Measurements from ENCODE around the gene PSMD1. TPM values are rescaled to one million over a fixed set of nuclear protein-coding genes. Genes with fewer than 3 reads are reported as not detected.
"Not testable (repeated sequence)": the region's sequence is repeated elsewhere in the genome, so short reads cannot be mapped to it uniquely, and the experiment has no call there.

PSMD1 gene
- total RNA-seq, 1 donor from 2014 or later: 91.6 TPM

DNA sequence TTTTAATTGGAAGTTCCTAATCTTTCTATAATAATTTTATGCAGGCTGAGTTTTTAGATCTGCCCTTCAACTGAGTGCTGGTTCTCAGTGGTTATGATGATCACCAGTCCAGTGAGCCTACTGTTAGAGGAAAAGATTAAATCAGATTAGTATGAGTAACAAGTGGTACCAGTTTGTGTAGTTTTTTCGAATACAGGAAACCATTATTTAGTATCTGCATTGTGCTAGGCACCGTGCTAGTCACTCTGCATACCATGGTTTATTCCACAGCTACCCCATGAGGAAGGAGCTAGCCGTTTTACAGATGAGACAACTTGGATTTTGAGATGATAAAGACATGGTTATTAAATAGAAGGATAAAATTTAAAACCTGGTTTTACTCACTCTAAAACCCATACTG is 6.1 kb downstream of the PSMD1 start:
- H3K9me3 Mint-ChIP-seq: no peaks in the 10 kb centered on the region
- no peak overlapping the region for H3K27ac Mint-ChIP-seq
- H3K27me3 Mint-ChIP-seq: no peaks in the 10 kb centered on the region
- H3K4me1 Mint-ChIP-seq (ENCODE audit: unreplicated experiment): peaks cover 25% of the 10 kb centered on the region
- no peak overlapping the region for H3K4me3 Mint-ChIP-seq
- TF ChIP-seq, protein P1, sequence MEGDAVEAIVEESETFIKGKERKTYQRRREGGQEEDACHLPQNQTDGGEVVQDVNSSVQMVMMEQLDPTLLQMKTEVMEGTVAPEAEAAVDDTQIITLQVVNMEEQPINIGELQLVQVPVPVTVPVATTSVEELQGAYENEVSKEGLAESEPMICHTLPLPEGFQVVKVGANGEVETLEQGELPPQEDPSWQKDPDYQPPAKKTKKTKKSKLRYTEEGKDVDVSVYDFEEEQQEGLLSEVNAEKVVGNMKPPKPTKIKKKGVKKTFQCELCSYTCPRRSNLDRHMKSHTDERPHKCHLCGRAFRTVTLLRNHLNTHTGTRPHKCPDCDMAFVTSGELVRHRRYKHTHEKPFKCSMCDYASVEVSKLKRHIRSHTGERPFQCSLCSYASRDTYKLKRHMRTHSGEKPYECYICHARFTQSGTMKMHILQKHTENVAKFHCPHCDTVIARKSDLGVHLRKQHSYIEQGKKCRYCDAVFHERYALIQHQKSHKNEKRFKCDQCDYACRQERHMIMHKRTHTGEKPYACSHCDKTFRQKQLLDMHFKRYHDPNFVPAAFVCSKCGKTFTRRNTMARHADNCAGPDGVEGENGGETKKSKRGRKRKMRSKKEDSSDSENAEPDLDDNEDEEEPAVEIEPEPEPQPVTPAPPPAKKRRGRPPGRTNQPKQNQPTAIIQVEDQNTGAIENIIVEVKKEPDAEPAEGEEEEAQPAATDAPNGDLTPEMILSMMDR (conservative IDR thresholded peaks at IDR 0.05): no peak
- DNase-seq (ENCODE audit: extremely low spot score, unreplicated experiment): no peak
- peaks cover 9% of the 10 kb centered on the region for H3K36me3 Mint-ChIP-seq

DNA sequence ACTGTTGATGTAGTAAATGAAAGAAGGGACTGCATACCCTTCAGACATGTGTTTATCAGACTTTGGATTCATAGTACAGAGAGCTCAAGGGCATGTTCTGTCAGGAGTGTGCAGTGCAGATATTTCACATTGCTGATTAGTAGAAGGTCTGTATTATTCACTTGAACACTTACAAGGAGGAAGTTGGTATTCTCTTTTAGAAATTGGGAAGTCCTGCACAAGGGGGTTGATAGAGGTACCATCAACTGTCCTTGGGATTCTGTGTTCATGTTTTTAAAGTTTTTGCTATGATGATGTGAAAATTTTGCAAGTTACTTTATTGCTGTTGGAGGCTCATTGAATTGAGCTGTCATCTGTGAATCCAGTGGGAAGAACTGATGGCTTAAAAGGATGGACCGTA is 6.7 kb downstream of the PSMD1 start:
- Mint-ChIP-seq H3K4me1 (ENCODE audit: unreplicated experiment) (peaks cover 20% of the 10 kb centered on the region), H3K9me3 (no peaks in the 10 kb centered on the region), H3K4me3 (no peak overlapping the region), H3K36me3 (peaks cover 15% of the 10 kb centered on the region), H3K27ac (no peak overlapping the region), H3K27me3 (no peaks in the 10 kb centered on the region)
- TF ChIP-seq, protein P1 (conservative IDR thresholded peaks at IDR 0.05): no peak
- no peak for DNase-seq (ENCODE audit: extremely low spot score, unreplicated experiment)

DNA sequence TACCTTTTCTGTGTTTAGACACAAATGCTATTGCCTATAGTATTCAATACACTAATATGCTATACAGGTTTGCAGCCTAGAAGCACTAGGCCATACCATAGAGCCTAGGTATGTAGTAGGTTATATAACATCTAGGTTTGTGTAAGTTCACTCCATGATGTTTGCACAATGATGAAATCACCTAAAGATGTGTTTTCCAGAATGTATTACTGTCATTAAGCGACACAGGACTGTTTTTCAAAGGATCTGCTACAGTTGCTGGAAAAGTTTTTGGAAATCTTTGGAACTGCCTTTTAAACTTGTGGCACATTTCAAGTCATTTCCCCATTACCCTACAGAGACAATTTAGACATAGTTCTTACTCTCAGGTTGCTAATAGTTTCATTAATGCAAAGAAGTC is 9.3 kb downstream of the PSMD1 start:
- H3K27me3 Mint-ChIP-seq: no peaks in the 10 kb centered on the region
- TF ChIP-seq, protein P1 (conservative IDR thresholded peaks at IDR 0.05): no peak
- H3K4me1 Mint-ChIP-seq (ENCODE audit: unreplicated experiment): no peaks in the 10 kb centered on the region
- H3K4me3 Mint-ChIP-seq: no peak overlapping the region
- no peak for DNase-seq (ENCODE audit: extremely low spot score, unreplicated experiment)
- no peaks in the 10 kb centered on the region for H3K9me3 Mint-ChIP-seq
- H3K27ac Mint-ChIP-seq: no peak overlapping the region
- peaks cover 19% of the 10 kb centered on the region for H3K36me3 Mint-ChIP-seq

DNA sequence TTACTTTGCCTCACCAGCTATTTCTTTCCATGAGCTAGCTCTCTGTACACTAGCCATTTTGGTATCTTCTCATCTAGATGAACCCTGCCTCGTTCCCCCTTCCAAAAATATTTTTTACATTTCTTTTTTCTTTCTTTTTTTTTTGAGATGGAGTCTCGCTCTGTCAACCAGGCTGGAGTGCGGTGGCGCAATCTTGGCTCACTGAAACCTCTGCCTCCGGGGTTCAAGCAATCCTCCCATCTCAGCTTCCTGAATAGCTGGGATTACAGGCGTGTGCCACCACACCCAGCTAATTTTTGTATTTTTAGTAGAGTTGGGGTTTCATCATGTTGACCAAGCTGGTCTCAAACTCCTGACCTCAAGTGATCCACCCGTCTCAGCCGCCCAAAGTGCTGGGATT is 10.9 kb downstream of the PSMD1 start:
- not testable (repeated sequence) for H3K9me3 Mint-ChIP-seq; H3K4me3 Mint-ChIP-seq; H3K27ac Mint-ChIP-seq; H3K4me1 Mint-ChIP-seq (ENCODE audit: unreplicated experiment); H3K27me3 Mint-ChIP-seq; DNase-seq (ENCODE audit: extremely low spot score, unreplicated experiment)
- peaks cover 19% of the 10 kb centered on the region for H3K36me3 Mint-ChIP-seq

DNA sequence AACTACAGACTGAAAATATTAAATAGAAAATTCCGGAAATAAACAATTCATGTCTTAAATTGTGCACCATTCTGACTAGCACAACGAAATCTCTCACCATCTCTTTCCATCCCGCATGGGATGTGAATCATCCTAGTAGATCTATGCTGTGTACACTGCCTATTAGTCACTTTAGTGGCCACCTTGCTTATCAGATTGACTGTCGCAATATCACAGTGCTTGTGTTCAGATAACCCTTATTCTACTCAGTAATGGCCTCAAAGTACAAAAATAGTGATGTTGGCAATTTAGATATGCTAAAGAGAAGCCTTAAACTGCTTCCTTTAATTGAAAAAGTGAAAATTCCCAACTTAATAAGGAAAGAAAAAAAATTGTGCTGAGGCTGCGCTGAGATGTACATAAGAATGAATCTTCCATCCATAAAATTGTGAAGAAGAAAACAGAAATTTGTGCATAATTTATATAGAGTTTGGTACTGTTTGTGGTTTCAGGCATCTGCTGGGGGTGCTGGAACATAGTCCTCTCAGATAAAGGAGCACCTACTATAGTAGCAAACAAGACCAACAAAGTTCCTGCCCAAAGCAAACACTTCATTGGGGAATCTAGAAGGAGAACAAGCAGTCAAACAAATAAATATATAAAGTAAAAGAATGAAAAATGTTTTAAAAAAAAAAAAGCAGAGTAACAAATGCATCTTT is 12.0 kb downstream of the PSMD1 start:
- TF ChIP-seq, protein P1 (conservative IDR thresholded peaks at IDR 0.05): no peak
- Mint-ChIP-seq H3K27ac (no peak overlapping the region), H3K9me3 (no peaks in the 10 kb centered on the region), H3K4me1 (ENCODE audit: unreplicated experiment) (no peaks in the 10 kb centered on the region), H3K4me3 (no peak overlapping the region), H3K27me3 (no peaks in the 10 kb centered on the region), H3K36me3 (peaks cover 18% of the 10 kb centered on the region)
- no peak for DNase-seq (ENCODE audit: extremely low spot score, unreplicated experiment)

DNA sequence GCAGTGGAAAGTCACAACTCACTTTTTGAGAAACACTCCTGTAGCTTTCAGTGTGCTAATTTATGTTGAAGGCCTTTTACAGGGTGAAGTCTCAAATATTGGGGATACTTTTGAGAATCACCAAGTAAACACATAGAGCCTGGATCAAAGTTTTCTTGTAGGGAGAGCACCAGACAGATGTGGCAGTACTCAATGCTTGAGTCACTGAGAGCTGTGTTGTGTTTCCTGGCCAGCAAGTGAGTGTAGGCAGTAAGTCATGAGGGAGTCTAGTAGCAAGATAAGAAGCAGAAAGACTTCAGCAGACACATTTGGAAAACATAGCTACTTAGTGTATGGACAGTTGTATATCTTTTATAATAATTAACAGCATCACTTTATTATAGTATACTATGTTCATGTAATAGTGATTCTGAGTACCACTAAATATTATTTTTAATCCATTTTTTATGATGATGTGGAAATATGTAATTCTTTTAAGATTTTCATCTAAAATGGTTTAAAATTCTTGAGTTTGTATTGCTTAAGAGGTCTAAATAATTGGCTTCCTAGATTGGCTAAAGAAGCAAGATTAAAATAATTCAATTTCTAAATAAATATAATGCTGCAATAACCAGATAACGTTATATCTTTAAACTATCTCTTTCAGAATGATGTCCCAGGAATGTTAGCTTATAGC is 12.8 kb downstream of the PSMD1 start:
- Mint-ChIP-seq H3K36me3 (peaks cover 18% of the 10 kb centered on the region), H3K4me3 (no peak overlapping the region), H3K9me3 (no peaks in the 10 kb centered on the region), H3K27me3 (no peaks in the 10 kb centered on the region), H3K4me1 (ENCODE audit: unreplicated experiment) (no peaks in the 10 kb centered on the region), H3K27ac (no peak overlapping the region)
- TF ChIP-seq, protein P1 (conservative IDR thresholded peaks at IDR 0.05): no peak
- DNase-seq (ENCODE audit: extremely low spot score, unreplicated experiment): no peak
